Thyroid gland (tissue), 4 donors: ENCODE data around the gene ADAMTS2.

ENCODE experiments used
- CTCF ChIP-seq, 6 experiments: fragments of 200-600 bp in 3 of 6; fragments of 450-650 bp in 3 of 6; sonication (generic) in 3 of 6; IDR thresholded peaks; one replicate each; pipeline ENCODE4 v1.5.1; 2016 to 2019; ENCODE audit warnings: antibody characterized with exemption in 6 of 6, mild to moderate bottlenecking in 2 of 6, inconsistent platforms in 1 of 6, moderate library complexity in 1 of 6
- POLR2A ChIP-seq, 2 donors: fragments of 450-650 bp; IDR thresholded peaks; one replicate each; pipeline ENCODE4 v1.6.1; 2017; ENCODE audit warnings: antibody characterized with exemption in 2 of 2, mild to moderate bottlenecking in 2 of 2, moderate library complexity in 1 of 2

- TF ChIP-seq CTCF (IDR thresholded peaks at IDR 0.05) (no peak), POLR2A (IDR thresholded peaks at IDR 0.05) (no peak)
Measured at GRCh38 chr5:179362355-179362754, 17.1 kb upstream of the ADAMTS2 start.
